H1 (cell line): ENCODE measurements around the gene SERINC1. TPM values are rescaled to one million over a fixed set of nuclear protein-coding genes. Genes with fewer than 3 reads are reported as not detected.

ENCODE experiments used
- CBX5 ChIP-seq: fragments of 300-800, 300-1000 bp; sonication (generic); IDR thresholded peaks from 2 replicates; pipeline ENCODE4 v1.7.1; 2016; ENCODE audit warnings: antibody characterized with exemption, low read length, low read depth
- CEBPB ChIP-seq: IDR thresholded peaks from 2 replicates; pipeline ENCODE4 v1.6.1; 2012; ENCODE audit warnings: low read depth, low read length
- KDM4A ChIP-seq: IDR thresholded peaks from one replicate; pipeline ENCODE4 v1.7.1; 2012; ENCODE audit warnings: low read depth, mild to moderate bottlenecking, moderate library complexity, low read length, inconsistent platforms; ENCODE audit not compliant: severe bottlenecking
- POLR2A ChIP-seq, 2 experiments: IDR thresholded peaks; 1 replicate in 1 of 2; 2 replicates in 1 of 2; pipeline ENCODE4 v1.6.1; 2011; ENCODE audit warnings: low read depth in 2 of 2, low read length in 2 of 2, mild to moderate bottlenecking in 2 of 2; ENCODE audit errors: control extremely low read depth in 1 of 2
- polyA plus RNA-seq, 7 experiments: library from polyadenylated mRNA; depleted of rRNA in 3 of 7; stranded (reverse) in 5 of 7; unstranded in 2 of 7; fragments of >200 nt in 5 of 7; fragments of 200-250 nt in 2 of 7; gene quantifications; 1 replicate in 5 of 7; 2 replicates in 1 of 7; 4 replicates in 1 of 7; pipeline versions ENCODE4 v1.2.1 to v1.2.3, GENCODE V29; 2011 to 2013; ENCODE audit warnings: missing spikeins in 2 of 7, mixed read lengths in 2 of 7
- total RNA-seq: library from RNA; stranded (reverse); fragmentation: NEBNext Ultra II Directional; extraction: Animal tissue kit (Norgen Biotek cat#: 25700); gene quantifications from 2 replicates; pipeline ENCODE4 v1.2.1, GENCODE V29; 2021

Gene SERINC1
- total and polyA plus RNA-seq, 2 of the 8 experiments (the other 6 are each of a cell fraction or from before 2014, with no cell fraction given): 15.4 to 38.6 TPM

GRCh38 chr6:122400462-122401089, 71.0 kb downstream of the SERINC1 start (continued):
- TF ChIP-seq CBX5 (no peak), POLR2A (IDR thresholded peaks at IDR 0.05; ENCODE audit: control extremely low read depth in 1 of 2, low read depth in 2 of 2, low read length in 2 of 2) (no peak), CEBPB (no peak), KDM4A (no peak)
